Sigmoid colon (tissue), 7 donors: Measurements from ENCODE around the gene TNIK. TPM values are rescaled to one million over a fixed set of nuclear protein-coding genes. Genes with fewer than 3 reads are reported as not detected.

Experiments
- DNase-seq: peaks from one replicate; pipeline ENCODE4 v3.0.0-alpha.2; 2019
- H3K27ac ChIP-seq, 4 donors: fragments of 200-600 bp; sonication (generic); one replicate each; pipeline ENCODE4 v1.5.1; 2016 to 2019; ENCODE audit warnings: mild to moderate bottlenecking in 1 of 4
- H3K27me3 ChIP-seq, 3 donors: fragments of 200-600 bp; sonication (generic); one replicate each; pipeline ENCODE4 v1.5.1; 2019; ENCODE audit warnings: mild to moderate bottlenecking in 1 of 3
- H3K36me3 ChIP-seq, 4 donors: fragments of 200-600 bp; sonication (generic); one replicate each; pipeline ENCODE4 v1.5.1; 2016 to 2019
- H3K4me1 ChIP-seq, 4 donors: fragments of 200-600 bp; sonication (generic); one replicate each; pipeline ENCODE4 v1.5.1; 2017 to 2019
- H3K4me3 ChIP-seq, 4 donors: fragments of 200-600 bp; sonication (generic); one replicate each; pipeline ENCODE4 v1.5.1; 2017 to 2019; ENCODE audit warnings: mild to moderate bottlenecking in 2 of 4, moderate library complexity in 1 of 4
- H3K9me3 ChIP-seq, 4 donors: fragments of 200-600 bp in 3 of 4; sonication (generic) in 3 of 4; one replicate each; pipeline versions ENCODE4 v1.5.1 to v1.6.1; 2013 to 2019
- CTCF ChIP-seq, 4 experiments: fragments of 450-650 bp in 3 of 4; fragments of 200-600 bp in 1 of 4; IDR thresholded peaks; one replicate each; pipeline ENCODE4 v1.5.1; 2016 to 2019; ENCODE audit warnings: antibody characterized with exemption in 4 of 4, mild to moderate bottlenecking in 3 of 4, moderate library complexity in 2 of 4
- EP300 ChIP-seq, 4 donors: sonication (generic); formaldehyde crosslinking; IDR thresholded peaks; one replicate each; pipeline ENCODE4 v1.6.1; 2017; ENCODE audit warnings: antibody characterized with exemption in 4 of 4
- POLR2A ChIP-seq, 2 donors: fragments of 450-650 bp; IDR thresholded peaks; one replicate each; pipeline ENCODE4 v1.6.1; 2016; ENCODE audit warnings: antibody characterized with exemption in 2 of 2, mild to moderate bottlenecking in 2 of 2, moderate library complexity in 2 of 2
- POLR2AphosphoS5 ChIP-seq, 4 donors: sonication (generic); formaldehyde crosslinking; IDR thresholded peaks; one replicate each; pipeline ENCODE4 v1.6.1; 2017; ENCODE audit warnings: antibody characterized with exemption in 4 of 4
- WGBS, 2 donors: extraction: QIAGEN DNeasy Blood & Tissue Kit; methylation state at CpG; one replicate each; pipeline ENCODE4 v1.1.7; 2013; 5-methylcytosine and 5-hydroxymethylcytosine counted together
- intact Hi-C: fragments of 100-400 bp; cut with DNase I; formaldehyde crosslinking; loops from one replicate; pipeline ENCODE4 v1.15.1; 2023
- polyA plus RNA-seq, 3 donors: library from polyadenylated mRNA; stranded (reverse); fragments of 200-250 nt; gene quantifications; one replicate each; pipeline ENCODE4 v1.2.3, GENCODE V29; 2013
- total RNA-seq, 4 donors: library from RNA; depleted of rRNA; stranded (reverse); fragments of >200 nt; gene quantifications; one replicate each; pipeline ENCODE4 v1.1.0, GENCODE V29; 2016
- donor health status: healthy with polysubstance abuse.
- donor health status: Bipolar disorder and iron deficiency.
- donor health status: healthy.

TNIK gene
- total and polyA plus RNA-seq, 7 donors: 5.4 to 21.3 (median 9.2) TPM

DNA sequence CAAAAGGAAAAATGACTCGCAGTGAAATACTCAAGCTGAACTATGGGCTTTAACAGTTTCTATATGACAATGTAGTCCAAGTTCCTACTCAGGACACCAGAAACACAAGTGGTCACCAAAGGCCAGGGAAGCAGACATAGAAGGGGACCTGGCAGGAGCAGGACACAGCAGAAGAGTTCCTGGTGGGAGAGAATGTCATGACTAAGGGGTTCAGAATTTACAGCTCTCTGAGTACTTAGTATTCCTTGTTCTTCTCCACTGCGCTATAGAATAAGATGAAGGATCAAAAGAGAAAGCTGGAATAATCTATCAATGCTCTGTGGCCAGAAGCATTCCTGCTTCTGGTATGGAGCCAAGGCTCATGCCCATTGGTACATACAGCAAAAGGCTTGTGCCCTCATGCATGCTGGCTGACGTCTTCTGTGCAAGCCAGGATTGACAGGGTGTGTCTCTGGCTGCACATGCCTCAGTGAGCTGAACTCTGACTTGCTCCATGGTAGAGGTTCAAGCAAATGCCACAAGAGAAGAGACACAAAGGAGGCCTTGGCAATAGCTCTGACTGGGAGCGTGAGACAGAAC lies 305.0 kb downstream of the TNIK start:
- H3K36me3 ChIP-seq: peaks cover 0 to 31% (median 2%) of the 10 kb centered on the region in 4 donors
- H3K4me1 ChIP-seq: no peaks in the 10 kb centered on the region
- H3K9me3 ChIP-seq: no peaks in the 10 kb centered on the region
- H3K27ac ChIP-seq: no peak overlapping the region
- 82 to 92% methylated on average over 4 of the region's 4 CpGs for WGBS, 2 donors
- no peak for DNase-seq
- TF ChIP-seq EP300 (IDR thresholded peaks at IDR 0.05): no peak
- TF ChIP-seq POLR2AphosphoS5 (IDR thresholded peaks at IDR 0.05): no peak
- TF ChIP-seq POLR2A (IDR thresholded peaks at IDR 0.05): no peak
- H3K27me3 ChIP-seq: no peaks in the 10 kb centered on the region
- intact Hi-C loops: no loop called here
- no peak overlapping the region for H3K4me3 ChIP-seq

DNA sequence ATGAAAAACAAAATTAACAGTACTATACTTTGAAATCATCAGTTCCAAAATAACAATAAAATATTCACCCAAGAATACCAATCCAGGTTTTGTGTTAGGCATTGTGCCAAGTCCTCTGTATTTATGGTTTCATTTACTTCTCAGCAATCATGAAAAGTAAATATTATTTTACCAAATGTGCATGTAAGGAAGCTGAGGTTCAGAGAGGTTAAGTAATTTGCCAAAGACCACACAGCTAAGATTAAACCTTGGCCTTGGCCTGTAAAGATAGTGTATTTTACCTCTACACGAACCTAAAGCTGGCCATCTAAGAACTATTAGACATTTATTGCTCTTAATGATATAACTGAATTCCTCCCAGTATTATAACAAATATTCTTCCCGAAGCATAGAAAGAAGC lies 309.3 kb downstream of the TNIK start:
- TF ChIP-seq EP300 (IDR thresholded peaks at IDR 0.05) (no peak), CTCF (IDR thresholded peaks at IDR 0.05) (no peak), POLR2AphosphoS5 (IDR thresholded peaks at IDR 0.05) (no peak), POLR2A (IDR thresholded peaks at IDR 0.05) (no peak)
- intact Hi-C loops: no loop called here
- H3K36me3 ChIP-seq: peaks cover 0 to 18% (median 0%) of the 10 kb centered on the region in 4 donors
- no peaks in the 10 kb centered on the region for H3K9me3 ChIP-seq
- no peak overlapping the region for H3K27ac ChIP-seq
- WGBS, 2 donors: 52 to 77% methylated on average over 2 of the region's 2 CpGs
- no peak overlapping the region for H3K4me3 ChIP-seq
- H3K4me1 ChIP-seq: no peaks in the 10 kb centered on the region
- DNase-seq: no peak
- no peaks in the 10 kb centered on the region for H3K27me3 ChIP-seq

GRCh38 chr3:171149526-171150116 lies 310.6 kb downstream of the TNIK start:
- Histone ChIP-seq H3K36me3 (peaks cover 0 to 7% (median 0%) of the 10 kb centered on the region in 4 donors), H3K27me3 (no peaks in the 10 kb centered on the region), H3K4me1 (no peaks in the 10 kb centered on the region), H3K9me3 (no peaks in the 10 kb centered on the region), H3K27ac (no peak overlapping the region), H3K4me3 (no peak overlapping the region)
- 92 to 94% methylated on average over 7 of the region's 7 CpGs for WGBS, 2 donors
- TF ChIP-seq POLR2AphosphoS5 (IDR thresholded peaks at IDR 0.05) (no peak), POLR2A (IDR thresholded peaks at IDR 0.05) (no peak)
- intact Hi-C loops: no loop called here
- no peak for DNase-seq

GRCh38 chr3:171145798-171146197 lies 314.4 kb downstream of the TNIK start:
- no peak overlapping the region for H3K27ac ChIP-seq
- no peaks in the 10 kb centered on the region for H3K9me3 ChIP-seq
- no peaks in the 10 kb centered on the region for H3K27me3 ChIP-seq
- intact Hi-C loops: no loop called here
- H3K36me3 ChIP-seq: peaks cover 0 to 11% (median 0%) of the 10 kb centered on the region in 4 donors
- no peak for DNase-seq
- H3K4me1 ChIP-seq: no peaks in the 10 kb centered on the region
- no peak for TF ChIP-seq CTCF (IDR thresholded peaks at IDR 0.05)
- no peak for TF ChIP-seq POLR2A (IDR thresholded peaks at IDR 0.05)
- TF ChIP-seq POLR2AphosphoS5 (IDR thresholded peaks at IDR 0.05): no peak
- no peak for TF ChIP-seq EP300 (IDR thresholded peaks at IDR 0.05)
- 68 to 89% methylated on average over 3 of the region's 3 CpGs for WGBS, 2 donors
- H3K4me3 ChIP-seq: no peak overlapping the region

GRCh38 chr3:171142985-171143384 lies 317.2 kb downstream of the TNIK start:
- no peaks in the 10 kb centered on the region for H3K4me1 ChIP-seq
- DNase-seq: no peak
- 83 to 86% methylated on average over 5 of the region's 5 CpGs for WGBS, 2 donors
- H3K4me3 ChIP-seq: no peak overlapping the region
- no peaks in the 10 kb centered on the region for H3K27me3 ChIP-seq
- H3K9me3 ChIP-seq: no peaks in the 10 kb centered on the region
- H3K27ac ChIP-seq: no peak overlapping the region
- H3K36me3 ChIP-seq: peaks cover 0 to 19% (median 5%) of the 10 kb centered on the region in 4 donors
- no peak for TF ChIP-seq CTCF (IDR thresholded peaks at IDR 0.05)
- TF ChIP-seq EP300 (IDR thresholded peaks at IDR 0.05): no peak
- no peak for TF ChIP-seq POLR2A (IDR thresholded peaks at IDR 0.05)
- no peak for TF ChIP-seq POLR2AphosphoS5 (IDR thresholded peaks at IDR 0.05)
- intact Hi-C loops: no loop called here
